Measurements from ENCODE around the gene LINC00305.

LINC00305 gene

DNA sequence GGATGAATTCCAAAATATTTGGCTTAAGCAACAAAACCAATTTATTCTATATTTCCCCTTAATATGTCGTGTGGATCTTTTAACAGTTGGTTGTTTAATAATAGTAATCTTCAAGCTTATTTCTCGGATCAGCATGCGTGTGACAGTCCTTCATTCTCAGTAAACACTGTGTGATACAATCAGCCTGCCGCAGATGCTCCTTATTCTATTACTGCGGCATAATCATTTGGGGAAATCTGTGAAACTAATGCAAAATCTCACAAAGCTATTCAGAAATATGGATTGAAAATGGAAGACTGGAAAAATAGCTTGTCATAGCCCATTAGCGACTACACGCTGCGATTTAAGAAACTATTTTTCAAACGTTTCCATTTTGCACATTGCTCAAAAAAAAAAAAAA is 36.9 kb downstream of the LINC00305 start:
- Histone ChIP-seq H3K27ac (ENCODE audit: low read length) (no peak overlapping the region), H3K27me3 (ENCODE audit: low read depth, low read length) (no peaks in the 10 kb centered on the region), H3K4me1 (ENCODE audit: control insufficient read depth in 1 of 2, insufficient read depth in 2 of 2, low read length in 2 of 2) (no peaks in the 10 kb centered on the region), H3K9me3 (ENCODE audit: control insufficient read depth in 1 of 2, low read length in 2 of 2) (no peaks in the 10 kb centered on the region), H3K4me3 (ENCODE audit: low read depth in 1 of 2, low read length in 2 of 2) (no peak overlapping the region), H3K36me3 (ENCODE audit: control insufficient read depth in 1 of 2, insufficient read depth in 2 of 2, low read length in 2 of 2) (no peaks in the 10 kb centered on the region)

DNA sequence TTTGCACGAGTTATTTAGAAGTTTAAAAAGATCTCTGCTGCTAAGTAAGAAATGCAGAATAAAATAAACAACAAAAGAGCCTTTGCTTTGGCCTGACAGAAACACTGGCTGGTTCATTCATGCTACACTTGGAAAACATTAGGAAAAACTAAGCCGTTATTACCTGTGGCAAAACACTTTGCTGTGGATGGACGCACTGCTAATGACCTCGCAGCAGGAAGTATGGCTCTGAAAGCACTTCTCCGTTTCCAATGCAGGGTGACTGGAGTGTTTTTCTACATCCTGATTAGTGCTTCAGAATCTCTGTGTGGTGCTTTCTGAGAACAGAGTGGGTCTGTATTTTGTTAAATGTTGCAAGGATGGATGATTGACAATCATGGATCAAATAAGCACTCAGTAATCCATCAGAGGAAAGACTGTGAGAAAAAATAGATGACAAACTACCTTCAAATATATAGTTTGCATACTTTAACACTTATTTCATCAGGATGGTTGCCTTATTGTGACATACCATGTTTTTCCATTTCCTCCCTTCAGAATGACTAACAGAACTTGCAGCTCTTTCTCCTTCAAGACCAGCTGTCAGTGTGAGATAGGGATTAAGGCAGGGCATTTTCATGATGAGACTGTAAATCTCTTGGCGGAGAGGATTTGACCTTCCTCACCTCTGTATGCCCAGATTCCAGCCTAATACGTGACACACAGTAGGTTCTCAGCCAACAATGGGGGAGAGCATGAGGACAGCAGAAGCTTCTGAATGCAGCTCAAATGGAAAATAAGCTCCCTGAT is 38.0 kb downstream of the LINC00305 start:
- no peaks in the 10 kb centered on the region for H3K4me1 ChIP-seq (ENCODE audit: control insufficient read depth in 1 of 2, insufficient read depth in 2 of 2, low read length in 2 of 2)
- no peaks in the 10 kb centered on the region for H3K9me3 ChIP-seq (ENCODE audit: control insufficient read depth in 1 of 2, low read length in 2 of 2)
- no peaks in the 10 kb centered on the region for H3K27me3 ChIP-seq (ENCODE audit: low read depth, low read length)
- no peaks in the 10 kb centered on the region for H3K36me3 ChIP-seq (ENCODE audit: control insufficient read depth in 1 of 2, insufficient read depth in 2 of 2, low read length in 2 of 2)
- no peak overlapping the region for H3K27ac ChIP-seq (ENCODE audit: low read length)
- H3K4me3 ChIP-seq (ENCODE audit: low read depth in 1 of 2, low read length in 2 of 2): no peak overlapping the region

DNA sequence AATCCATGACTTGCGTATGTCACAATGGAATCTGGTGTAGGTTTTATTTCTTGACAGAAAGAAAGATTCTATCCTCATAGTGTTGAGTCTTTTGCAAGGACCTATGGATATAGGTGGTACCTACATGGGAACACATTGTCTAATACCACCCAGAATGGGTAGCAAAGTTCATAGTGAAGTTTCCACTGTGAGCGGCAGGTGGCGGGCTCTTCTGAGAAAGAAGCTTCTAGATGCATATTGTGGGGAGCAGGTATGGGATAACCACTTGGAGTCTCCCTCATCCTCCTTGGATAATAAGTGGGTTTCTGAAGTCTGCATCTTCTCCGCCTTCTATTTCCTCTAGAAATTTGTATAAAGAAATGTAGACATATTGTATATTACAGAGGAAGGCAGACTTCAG is 44.9 kb downstream of the LINC00305 start:
- no peak overlapping the region for H3K27ac ChIP-seq (ENCODE audit: low read length)
- no peaks in the 10 kb centered on the region for H3K36me3 ChIP-seq (ENCODE audit: control insufficient read depth in 1 of 2, insufficient read depth in 2 of 2, low read length in 2 of 2)
- H3K9me3 ChIP-seq (ENCODE audit: control insufficient read depth in 1 of 2, low read length in 2 of 2): no peaks in the 10 kb centered on the region
- no peaks in the 10 kb centered on the region for H3K4me1 ChIP-seq (ENCODE audit: control insufficient read depth in 1 of 2, insufficient read depth in 2 of 2, low read length in 2 of 2)
- H3K27me3 ChIP-seq (ENCODE audit: low read depth, low read length): no peaks in the 10 kb centered on the region
- H3K4me3 ChIP-seq (ENCODE audit: low read depth in 1 of 2, low read length in 2 of 2): no peak overlapping the region

DNA sequence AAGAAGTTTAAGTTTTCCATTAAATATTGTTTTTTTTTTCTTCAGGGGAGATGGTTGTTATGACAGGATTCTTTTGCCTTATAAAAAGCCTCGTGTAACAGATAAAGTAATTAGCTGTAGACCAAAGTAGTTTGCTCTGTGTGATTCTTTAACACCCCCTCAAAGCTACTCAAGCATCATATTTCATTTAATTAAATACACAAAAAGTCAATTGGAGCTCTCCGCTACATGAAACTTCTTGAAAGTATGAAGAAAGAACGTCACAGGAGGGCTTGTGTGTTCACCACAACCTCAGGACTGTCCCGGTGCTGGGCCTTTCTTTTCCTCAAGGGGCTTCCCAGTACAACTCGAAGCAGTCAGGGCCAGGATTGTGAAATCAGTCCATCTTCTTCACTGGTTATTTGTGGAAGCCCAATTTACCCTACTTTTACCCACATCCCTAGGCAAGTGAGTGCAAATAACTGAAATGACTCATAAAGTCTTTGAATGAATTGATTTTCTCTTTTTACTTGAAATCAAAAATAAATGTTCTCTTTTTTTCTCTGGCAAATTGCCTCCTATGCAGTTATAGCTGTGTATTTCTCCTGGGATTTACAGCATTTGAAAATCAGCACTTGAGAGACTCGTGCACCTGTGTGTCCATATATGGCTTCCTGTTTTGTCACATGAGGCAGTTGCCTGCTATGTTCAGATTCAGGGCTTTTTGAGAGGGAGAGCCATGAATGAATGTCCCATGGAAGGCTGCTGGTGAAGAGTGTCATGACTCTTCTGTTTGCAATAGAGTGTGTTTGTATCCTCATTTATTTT is 48.6 kb downstream of the LINC00305 start:
- no peaks in the 10 kb centered on the region for H3K9me3 ChIP-seq (ENCODE audit: control insufficient read depth in 1 of 2, low read length in 2 of 2)
- H3K27me3 ChIP-seq (ENCODE audit: low read depth, low read length): no peaks in the 10 kb centered on the region
- H3K27ac ChIP-seq (ENCODE audit: low read length): no peak overlapping the region
- H3K36me3 ChIP-seq (ENCODE audit: control insufficient read depth in 1 of 2, insufficient read depth in 2 of 2, low read length in 2 of 2): no peaks in the 10 kb centered on the region
- no peak overlapping the region for H3K4me3 ChIP-seq (ENCODE audit: low read depth in 1 of 2, low read length in 2 of 2)
- H3K4me1 ChIP-seq (ENCODE audit: control insufficient read depth in 1 of 2, insufficient read depth in 2 of 2, low read length in 2 of 2): no peaks in the 10 kb centered on the region

DNA sequence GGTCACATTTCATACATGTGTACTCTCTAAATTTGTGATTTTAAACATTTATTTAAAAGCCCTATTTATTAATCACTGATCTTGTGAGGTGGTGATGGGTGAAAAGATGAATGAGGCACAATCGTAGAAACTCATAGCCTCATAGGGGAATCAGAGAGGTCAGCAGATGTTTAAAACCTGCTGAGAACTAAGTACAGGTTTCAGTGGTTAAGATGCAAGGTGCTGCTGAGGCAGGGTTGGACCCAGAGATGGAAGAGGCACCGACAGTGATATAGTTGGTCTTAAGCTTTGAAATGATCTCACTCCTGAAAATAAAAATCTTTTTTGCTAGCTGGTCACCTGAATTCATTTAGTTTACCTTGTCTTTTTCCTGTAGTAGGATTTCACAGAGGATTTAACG is 49.6 kb downstream of the LINC00305 start:
- no peak overlapping the region for H3K27ac ChIP-seq (ENCODE audit: low read length)
- H3K27me3 ChIP-seq (ENCODE audit: low read depth, low read length): no peaks in the 10 kb centered on the region
- H3K4me3 ChIP-seq (ENCODE audit: low read depth in 1 of 2, low read length in 2 of 2): no peak overlapping the region
- no peaks in the 10 kb centered on the region for H3K4me1 ChIP-seq (ENCODE audit: control insufficient read depth in 1 of 2, insufficient read depth in 2 of 2, low read length in 2 of 2)
- H3K9me3 ChIP-seq (ENCODE audit: control insufficient read depth in 1 of 2, low read length in 2 of 2): no peaks in the 10 kb centered on the region
- no peaks in the 10 kb centered on the region for H3K36me3 ChIP-seq (ENCODE audit: control insufficient read depth in 1 of 2, insufficient read depth in 2 of 2, low read length in 2 of 2)

DNA sequence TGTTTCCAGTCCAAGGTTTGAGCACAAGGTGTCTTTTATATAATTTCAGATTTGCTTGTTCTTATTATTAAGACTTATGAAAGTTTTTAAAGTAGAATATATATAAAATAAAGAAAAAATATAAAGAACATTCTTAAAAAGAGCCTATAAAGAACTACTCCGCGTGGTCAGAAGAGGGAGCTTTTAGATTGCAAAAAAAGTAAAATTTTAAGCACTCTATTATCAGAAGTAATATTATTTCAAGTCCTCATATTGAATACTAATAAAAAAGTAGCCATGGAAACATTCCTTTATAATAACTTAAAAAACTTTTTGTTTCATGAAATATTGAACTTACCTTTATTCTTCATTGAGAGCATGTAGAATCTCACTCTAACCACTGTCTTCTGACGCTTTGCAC is 51.4 kb downstream of the LINC00305 start:
- Histone ChIP-seq H3K36me3 (ENCODE audit: control insufficient read depth in 1 of 2, insufficient read depth in 2 of 2, low read length in 2 of 2) (no peaks in the 10 kb centered on the region), H3K27ac (ENCODE audit: low read length) (no peak overlapping the region), H3K4me1 (ENCODE audit: control insufficient read depth in 1 of 2, insufficient read depth in 2 of 2, low read length in 2 of 2) (no peaks in the 10 kb centered on the region), H3K4me3 (ENCODE audit: low read depth in 1 of 2, low read length in 2 of 2) (no peak overlapping the region), H3K27me3 (ENCODE audit: low read depth, low read length) (no peaks in the 10 kb centered on the region), H3K9me3 (ENCODE audit: control insufficient read depth in 1 of 2, low read length in 2 of 2) (no peaks in the 10 kb centered on the region)

DNA sequence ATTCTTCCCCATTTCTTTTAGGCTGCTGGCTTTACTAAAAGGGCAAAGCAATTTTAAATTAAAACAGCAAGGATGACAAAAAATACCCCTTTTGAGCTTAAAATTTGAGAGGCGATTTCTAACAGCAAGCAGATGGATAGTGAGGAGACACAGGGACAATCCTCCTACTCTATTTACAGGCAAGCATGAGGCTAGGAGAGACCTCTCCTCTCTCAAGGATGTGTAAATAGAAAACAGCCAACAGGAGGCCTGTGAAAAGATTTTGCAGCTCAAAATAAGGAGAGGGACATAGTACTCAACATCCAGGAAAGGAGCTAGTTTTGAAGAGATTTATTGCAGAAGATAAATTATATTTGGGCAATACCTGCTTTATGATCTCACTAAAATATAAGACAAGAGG is 53.8 kb downstream of the LINC00305 start:
- no peaks in the 10 kb centered on the region for H3K36me3 ChIP-seq (ENCODE audit: control insufficient read depth in 1 of 2, insufficient read depth in 2 of 2, low read length in 2 of 2)

DNA sequence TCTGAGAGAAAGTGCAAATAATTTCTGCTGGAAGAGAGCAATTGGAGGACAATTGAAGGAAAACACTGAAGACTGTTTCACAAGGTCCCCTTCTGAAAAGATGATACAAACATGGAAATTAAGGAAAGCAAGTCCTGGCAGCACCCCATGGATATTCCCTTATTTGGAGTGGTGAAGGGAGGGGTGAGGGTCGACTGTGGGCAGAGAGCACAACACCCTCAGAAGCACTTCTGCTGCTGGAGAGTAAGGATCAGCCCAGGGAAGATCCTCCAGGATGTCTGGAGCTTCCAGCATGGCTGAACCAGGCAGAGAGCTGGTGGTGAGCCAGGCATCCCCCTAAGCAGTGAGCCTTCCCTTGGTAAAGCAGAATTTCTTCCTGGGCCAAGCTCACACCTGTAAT is 54.7 kb downstream of the LINC00305 start:
- no peaks in the 10 kb centered on the region for H3K36me3 ChIP-seq (ENCODE audit: control insufficient read depth in 1 of 2, insufficient read depth in 2 of 2, low read length in 2 of 2)
- H3K4me3 ChIP-seq (ENCODE audit: low read depth in 1 of 2, low read length in 2 of 2): no peak overlapping the region
- H3K27ac ChIP-seq (ENCODE audit: low read length): no peak overlapping the region
- no peaks in the 10 kb centered on the region for H3K9me3 ChIP-seq (ENCODE audit: control insufficient read depth in 1 of 2, low read length in 2 of 2)
- no peaks in the 10 kb centered on the region for H3K27me3 ChIP-seq (ENCODE audit: low read depth, low read length)
- H3K4me1 ChIP-seq (ENCODE audit: control insufficient read depth in 1 of 2, insufficient read depth in 2 of 2, low read length in 2 of 2): no peaks in the 10 kb centered on the region

More for the DNA sequence above, 53.8 kb downstream of the LINC00305 start:
- H3K9me3 ChIP-seq (ENCODE audit: control insufficient read depth in 1 of 2, low read length in 2 of 2): no peaks in the 10 kb centered on the region
- no peaks in the 10 kb centered on the region for H3K4me1 ChIP-seq (ENCODE audit: control insufficient read depth in 1 of 2, insufficient read depth in 2 of 2, low read length in 2 of 2)
- H3K27me3 ChIP-seq (ENCODE audit: low read depth, low read length): no peaks in the 10 kb centered on the region
- no peak overlapping the region for H3K4me3 ChIP-seq (ENCODE audit: low read depth in 1 of 2, low read length in 2 of 2)
- no peak overlapping the region for H3K27ac ChIP-seq (ENCODE audit: low read length)

DNA sequence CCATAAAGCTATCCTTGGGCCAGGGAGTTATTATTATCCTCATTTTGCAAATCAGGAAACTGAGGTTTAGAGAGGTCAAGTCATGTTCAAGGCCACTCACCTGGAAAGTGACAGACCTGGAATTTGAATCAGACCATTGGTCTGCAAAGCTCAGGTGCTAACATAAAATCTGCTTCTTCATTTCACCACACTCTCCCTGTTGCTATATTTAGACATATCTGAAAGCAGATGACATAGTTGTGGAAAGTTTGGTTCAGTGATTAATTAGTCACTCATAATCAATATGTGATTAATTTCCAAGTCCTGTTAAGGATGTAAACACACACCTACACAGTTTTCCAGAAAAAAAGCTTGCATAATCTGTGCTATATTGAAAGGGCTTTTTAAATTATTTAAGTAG is 57.4 kb downstream of the LINC00305 start:
- H3K27me3 ChIP-seq (ENCODE audit: low read depth, low read length): no peaks in the 10 kb centered on the region
- no peaks in the 10 kb centered on the region for H3K4me1 ChIP-seq (ENCODE audit: control insufficient read depth in 1 of 2, insufficient read depth in 2 of 2, low read length in 2 of 2)
- no peaks in the 10 kb centered on the region for H3K9me3 ChIP-seq (ENCODE audit: control insufficient read depth in 1 of 2, low read length in 2 of 2)
- no peak overlapping the region for H3K27ac ChIP-seq (ENCODE audit: low read length)
- no peak overlapping the region for H3K4me3 ChIP-seq (ENCODE audit: low read depth in 1 of 2, low read length in 2 of 2)
- no peaks in the 10 kb centered on the region for H3K36me3 ChIP-seq (ENCODE audit: control insufficient read depth in 1 of 2, insufficient read depth in 2 of 2, low read length in 2 of 2)

DNA sequence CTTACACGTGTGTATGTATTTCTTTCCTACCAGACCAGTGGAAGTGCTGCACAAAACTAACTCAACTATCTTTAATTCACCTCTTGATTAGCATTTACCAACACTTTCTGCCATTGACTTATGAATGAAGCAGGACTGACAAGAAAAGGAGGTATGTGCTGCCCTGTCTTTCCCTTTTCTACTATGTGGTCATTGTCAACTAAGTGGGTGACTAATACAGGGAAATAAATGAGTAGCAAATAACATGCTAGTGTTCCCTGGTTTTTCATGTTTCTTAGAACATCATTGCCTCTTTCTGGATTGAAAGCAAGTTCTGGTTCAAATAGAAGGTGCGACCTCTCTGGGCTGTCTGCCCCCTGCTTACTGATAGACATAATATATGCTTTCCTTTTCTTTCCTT is 58.0 kb downstream of the LINC00305 start:
- H3K4me3 ChIP-seq (ENCODE audit: low read depth in 1 of 2, low read length in 2 of 2): no peak overlapping the region
- no peak overlapping the region for H3K27ac ChIP-seq (ENCODE audit: low read length)
- H3K27me3 ChIP-seq (ENCODE audit: low read depth, low read length): no peaks in the 10 kb centered on the region
- no peaks in the 10 kb centered on the region for H3K36me3 ChIP-seq (ENCODE audit: control insufficient read depth in 1 of 2, insufficient read depth in 2 of 2, low read length in 2 of 2)
- H3K9me3 ChIP-seq (ENCODE audit: control insufficient read depth in 1 of 2, low read length in 2 of 2): no peaks in the 10 kb centered on the region
- no peaks in the 10 kb centered on the region for H3K4me1 ChIP-seq (ENCODE audit: control insufficient read depth in 1 of 2, insufficient read depth in 2 of 2, low read length in 2 of 2)

DNA sequence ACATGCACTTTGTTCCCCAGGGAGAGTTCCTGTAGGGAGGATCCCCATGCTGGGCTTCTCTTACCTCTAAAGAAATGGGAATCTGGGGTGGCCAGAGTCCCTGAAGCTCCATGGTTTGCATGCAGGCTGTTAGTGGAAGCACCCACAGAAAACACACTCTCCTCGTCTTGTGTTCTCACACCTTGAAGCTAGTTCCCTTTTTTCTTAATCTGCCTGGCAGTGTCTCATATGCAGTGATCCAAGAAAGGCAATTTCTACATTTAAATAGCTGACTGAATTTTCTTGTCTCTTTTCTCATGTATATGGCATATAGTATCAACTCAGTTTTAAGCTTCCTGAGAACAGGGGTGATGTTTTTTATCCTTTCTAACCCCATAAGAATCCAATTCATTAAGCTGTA is 65.0 kb downstream of the LINC00305 start:
- Histone ChIP-seq H3K9me3 (ENCODE audit: control insufficient read depth in 1 of 2, low read length in 2 of 2) (no peaks in the 10 kb centered on the region), H3K36me3 (ENCODE audit: control insufficient read depth in 1 of 2, insufficient read depth in 2 of 2, low read length in 2 of 2) (no peaks in the 10 kb centered on the region), H3K4me3 (ENCODE audit: low read depth in 1 of 2, low read length in 2 of 2) (no peak overlapping the region), H3K27me3 (ENCODE audit: low read depth, low read length) (no peaks in the 10 kb centered on the region), H3K4me1 (ENCODE audit: control insufficient read depth in 1 of 2, insufficient read depth in 2 of 2, low read length in 2 of 2) (no peaks in the 10 kb centered on the region), H3K27ac (ENCODE audit: low read length) (no peak overlapping the region)
